Kidney tubule cell (primary cell): Measurements from ENCODE around the gene MSH5.
"Not testable (repeated sequence)": the region's sequence is repeated elsewhere in the genome, so short reads cannot be mapped to it uniquely, and the experiment has no call there.

Experiments used
- DNase-seq: peaks from one replicate; pipeline ENCODE4 v3.0.0-alpha.2; 2018; ENCODE audit warnings: low spot score

Gene MSH5

GRCh38 chr6:31801031-31801927, 61.5 kb downstream of the MSH5 start:
- DNase-seq: not testable (repeated sequence)

- DNase-seq: no peak
Measured at GRCh38 chr6:31805939-31806469, 66.2 kb downstream of the MSH5 start.

- peak; percentile 97 for DNase-seq
Measured at GRCh38 chr6:31806470-31807272, 66.9 kb downstream of the MSH5 start, which contains the start of gene LSM2. Gene LSM2, minus strand, starts transcription at chr6:31806966. Its CDS starts 209 bp downstream, at chr6:31806757.

- DNase-seq: not testable (repeated sequence)
Measured at GRCh38 chr6:31808599-31808998, 68.8 kb downstream of the MSH5 start.

GRCh38 chr6:31811645-31812044, 71.8 kb downstream of the MSH5 start:
- no peak for DNase-seq
